ENCODE measurements around the gene SNRPD2. TPM values are rescaled to one million over a fixed set of nuclear protein-coding genes. Genes with fewer than 3 reads are reported as not detected.

SNRPD2 gene
- total RNA-seq, 6 experiments from 2014 or later, result 79.7 to 92.5 (median 88.2) TPM

DNA sequence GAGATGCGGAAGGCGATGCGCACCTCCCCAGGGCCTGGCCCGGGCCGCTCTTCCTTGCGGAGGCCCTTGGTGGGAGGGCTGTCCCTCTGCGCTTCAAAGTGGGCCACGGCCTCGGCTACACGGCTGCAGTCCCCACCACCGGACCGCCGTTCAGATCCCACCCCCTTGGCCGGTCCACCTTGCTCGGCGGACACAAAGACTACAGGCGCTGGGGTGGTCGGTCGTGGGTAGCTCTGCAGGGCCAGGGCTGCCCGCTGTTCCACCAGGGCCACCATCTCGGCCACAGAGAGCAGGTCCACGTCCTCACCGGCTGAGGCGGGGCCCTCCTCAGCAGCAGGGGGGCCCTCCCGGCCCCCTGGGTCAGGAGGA lies 20.9 kb upstream of the SNRPD2 start:
- intact Hi-C loops (cut with DNase I), result no loop called here
- TF ChIP-seq, protein P1, sequence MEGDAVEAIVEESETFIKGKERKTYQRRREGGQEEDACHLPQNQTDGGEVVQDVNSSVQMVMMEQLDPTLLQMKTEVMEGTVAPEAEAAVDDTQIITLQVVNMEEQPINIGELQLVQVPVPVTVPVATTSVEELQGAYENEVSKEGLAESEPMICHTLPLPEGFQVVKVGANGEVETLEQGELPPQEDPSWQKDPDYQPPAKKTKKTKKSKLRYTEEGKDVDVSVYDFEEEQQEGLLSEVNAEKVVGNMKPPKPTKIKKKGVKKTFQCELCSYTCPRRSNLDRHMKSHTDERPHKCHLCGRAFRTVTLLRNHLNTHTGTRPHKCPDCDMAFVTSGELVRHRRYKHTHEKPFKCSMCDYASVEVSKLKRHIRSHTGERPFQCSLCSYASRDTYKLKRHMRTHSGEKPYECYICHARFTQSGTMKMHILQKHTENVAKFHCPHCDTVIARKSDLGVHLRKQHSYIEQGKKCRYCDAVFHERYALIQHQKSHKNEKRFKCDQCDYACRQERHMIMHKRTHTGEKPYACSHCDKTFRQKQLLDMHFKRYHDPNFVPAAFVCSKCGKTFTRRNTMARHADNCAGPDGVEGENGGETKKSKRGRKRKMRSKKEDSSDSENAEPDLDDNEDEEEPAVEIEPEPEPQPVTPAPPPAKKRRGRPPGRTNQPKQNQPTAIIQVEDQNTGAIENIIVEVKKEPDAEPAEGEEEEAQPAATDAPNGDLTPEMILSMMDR (IDR thresholded peaks at IDR 0.05), result no peak
- no peak for TF ChIP-seq POLR2A (IDR thresholded peaks at IDR 0.05)
- Histone ChIP-seq H3K36me3 (peaks cover 0 to 18% (median under 1%) of the 10 kb centered on the region in 4 donors), H3K9me3 (no peaks in the 10 kb centered on the region), H3K27me3 (no peaks in the 10 kb centered on the region), H3K4me3 (no peak overlapping the region), H3K4me1 (peaks cover 0 to 7% (median 0%) of the 10 kb centered on the region in 4 donors), H3K27ac (no peak overlapping the region)
- no peak for ATAC-seq
- WGBS (ENCODE audit: insufficient coverage, low coverage, low lambda C conversion rate, missing lambda C conversion rate), result no CpG with 5 or more reads among the region's 25 CpGs
- DNase-seq, result no peak

DNA sequence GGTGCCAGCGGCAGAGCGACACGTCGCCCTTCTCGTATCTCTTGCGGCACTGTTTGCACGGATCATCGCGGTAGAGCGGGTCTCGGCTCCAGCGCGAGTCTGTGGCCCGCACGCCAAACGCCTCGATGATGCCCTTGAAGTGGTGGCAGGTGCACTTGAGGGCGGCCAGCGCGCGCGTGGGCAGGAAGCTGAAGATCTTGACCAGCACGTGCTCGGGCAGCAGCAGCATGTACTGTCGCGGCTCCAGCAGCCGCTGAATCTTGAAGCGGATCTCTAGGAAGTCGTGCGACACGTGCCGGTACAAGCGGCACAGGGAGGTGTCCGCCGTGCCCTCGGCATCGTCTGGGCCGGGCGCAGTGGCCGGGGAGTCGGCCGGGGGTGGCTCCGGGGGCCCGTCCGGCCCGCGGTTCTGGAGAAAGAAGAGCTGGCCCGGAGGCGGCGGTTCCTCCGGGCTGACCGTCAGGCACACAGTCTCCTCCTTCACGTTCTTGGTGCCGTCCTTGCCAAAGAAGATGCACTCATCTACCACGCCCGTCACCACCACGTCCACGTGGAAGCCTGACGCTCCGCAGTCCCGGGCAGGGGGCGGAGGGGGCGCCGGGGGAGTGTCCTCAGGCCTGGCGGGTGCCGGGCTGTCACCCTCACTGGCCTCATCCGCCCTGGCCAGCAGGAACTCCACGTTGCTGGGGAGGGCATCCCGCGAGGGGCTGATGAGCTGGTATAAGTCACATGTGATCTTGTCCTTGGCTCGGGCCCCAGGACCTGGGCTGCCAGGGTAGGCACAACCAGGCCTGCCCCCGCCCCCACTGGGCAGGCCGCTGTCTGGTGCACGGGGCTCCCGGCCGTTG lies 20.3 kb upstream of the SNRPD2 start:
- WGBS (ENCODE audit: insufficient coverage, low coverage, low lambda C conversion rate, missing lambda C conversion rate), result 95% methylated on average over 21 of the region's 76 CpGs
- peaks cover 0 to 7% (median 0%) of the 10 kb centered on the region in 4 donors for H3K4me1 ChIP-seq
- no peaks in the 10 kb centered on the region for H3K9me3 ChIP-seq
- ATAC-seq (no peak), DNase-seq (peak in 1 of 3 donors; percentile 68)
- no peaks in the 10 kb centered on the region for H3K27me3 ChIP-seq
- H3K27ac ChIP-seq, result no peak overlapping the region
- H3K4me3 ChIP-seq, result no peak overlapping the region
- intact Hi-C loops (cut with DNase I), result no loop called here
- TF ChIP-seq, protein P1 (IDR thresholded peaks at IDR 0.05), result no peak
- no peak for TF ChIP-seq POLR2A (IDR thresholded peaks at IDR 0.05)
- H3K36me3 ChIP-seq, result peaks cover 0 to 18% (median under 1%) of the 10 kb centered on the region in 4 donors

DNA sequence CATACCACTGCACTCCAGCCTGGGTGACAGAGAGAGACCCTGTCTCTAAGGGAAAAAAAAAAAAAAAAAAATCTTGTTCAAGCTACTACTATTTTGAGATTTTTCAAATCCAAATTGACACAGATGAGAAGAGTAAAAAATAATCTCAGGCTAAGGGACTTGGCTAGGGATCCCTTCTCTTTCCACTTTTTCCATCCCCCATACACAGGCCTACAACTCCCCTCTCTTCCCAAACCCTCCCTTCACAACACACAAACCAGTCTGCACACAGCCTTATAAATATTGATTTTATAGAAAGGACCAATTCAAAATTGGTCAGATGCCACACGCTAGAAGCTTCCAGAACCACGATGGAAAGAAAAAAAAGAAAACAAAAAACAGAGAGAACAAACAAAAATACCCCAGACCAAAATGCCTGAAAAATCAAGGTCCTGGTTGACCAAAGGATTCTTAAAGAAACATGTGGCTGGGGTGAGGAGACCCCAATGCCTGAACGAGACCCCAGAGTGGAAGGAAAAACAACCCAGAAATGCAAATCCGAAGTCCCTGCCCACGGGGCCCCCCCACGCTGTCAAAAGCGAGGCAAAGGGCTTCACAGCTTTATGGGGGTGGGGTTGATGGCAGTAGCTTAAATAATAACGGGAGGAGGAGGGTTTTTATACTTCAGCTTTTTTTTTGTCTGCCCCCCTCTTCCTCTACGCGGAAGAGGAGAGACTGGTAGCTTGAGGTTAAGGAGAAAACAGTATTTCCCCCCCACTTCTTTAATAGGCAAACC lies 18.8 kb upstream of the SNRPD2 start:
- ATAC-seq, result no peak
- Histone ChIP-seq H3K4me3 (no peak overlapping the region), H3K36me3 (peaks cover 0 to 18% (median under 1%) of the 10 kb centered on the region in 4 donors), H3K27ac (no peak overlapping the region), H3K4me1 (no peaks in the 10 kb centered on the region), H3K9me3 (no peaks in the 10 kb centered on the region), H3K27me3 (no peaks in the 10 kb centered on the region)
- WGBS (ENCODE audit: insufficient coverage, low coverage, low lambda C conversion rate, missing lambda C conversion rate), result 69% methylated on average over 9 of the region's 10 CpGs
- TF ChIP-seq, protein P1 (IDR thresholded peaks at IDR 0.05), result no peak
- no peak for TF ChIP-seq POLR2A (IDR thresholded peaks at IDR 0.05)
- intact Hi-C loops (cut with DNase I), result no loop called here
- DNase-seq, result no peak

DNA sequence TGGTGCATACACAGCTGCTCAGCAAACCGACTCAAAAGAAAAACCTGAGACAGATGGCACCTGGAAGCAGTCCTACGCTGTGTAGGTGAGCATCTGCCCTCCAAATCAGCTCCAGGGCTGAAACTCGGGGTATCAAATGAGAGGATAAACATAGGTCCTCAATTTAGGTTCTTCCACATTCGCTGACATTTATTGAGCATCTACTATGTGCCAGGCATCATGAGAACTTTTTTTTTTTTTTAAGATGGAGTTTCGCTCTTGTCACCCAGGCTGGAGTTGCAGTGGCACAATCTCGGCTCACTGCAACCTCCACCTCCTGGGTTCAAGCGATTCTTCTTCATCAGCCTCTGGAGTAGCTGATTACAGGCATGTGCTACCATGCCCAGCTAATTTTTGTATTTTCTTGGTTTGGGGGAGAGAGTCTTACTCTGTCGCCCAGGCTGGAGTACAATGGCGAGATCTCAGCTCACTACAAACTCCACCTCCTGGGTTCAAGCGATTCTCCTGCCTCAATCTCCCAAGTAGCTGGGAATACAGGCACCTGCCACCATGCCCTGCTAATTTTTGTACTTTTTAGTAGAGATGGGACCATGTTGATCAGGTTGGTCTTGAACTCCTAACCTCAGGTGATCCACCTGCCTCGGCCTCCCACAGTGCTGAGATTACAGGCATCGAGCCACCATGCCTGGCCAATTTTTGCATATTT lies 14.1 kb upstream of the SNRPD2 start:
- Histone ChIP-seq H3K4me3 (no peak overlapping the region), H3K4me1 (no peaks in the 10 kb centered on the region), H3K27ac (no peak overlapping the region), H3K9me3 (no peaks in the 10 kb centered on the region), H3K27me3 (no peaks in the 10 kb centered on the region), H3K36me3 (peaks cover 0 to 7% (median 0%) of the 10 kb centered on the region in 4 donors)
- no peak for ATAC-seq
- TF ChIP-seq, protein P1 (IDR thresholded peaks at IDR 0.05), result no peak
- no peak for TF ChIP-seq POLR2A (IDR thresholded peaks at IDR 0.05)
- DNase-seq, result no peak
- intact Hi-C loops (cut with DNase I), result no loop called here
- WGBS (ENCODE audit: insufficient coverage, low coverage, low lambda C conversion rate, missing lambda C conversion rate), result 92% methylated on average over 9 of the region's 12 CpGs
